MM.1S (cell line): ENCODE data around the gene FGF5.

Experiments used
- DNase-seq: peaks from one replicate; pipeline ENCODE4 v3.0.0-alpha.2; 2015
- H2AFZ ChIP-seq: fragments of 300-600 bp; sonication (generic); 2 replicates; pipeline ENCODE4 v1.6.0; 2016; ENCODE audit warnings: antibody characterized with exemption, low read length
- H3F3A ChIP-seq: fragments of 300-600 bp; sonication (generic); 2 replicates; pipeline ENCODE4 v1.6.1; 2016; ENCODE audit warnings: mild to moderate bottlenecking, antibody characterized with exemption, low read length, moderate library complexity, mixed read lengths; ENCODE audit not compliant: insufficient read depth
- H3K27ac ChIP-seq: fragments of 300-600 bp; sonication (generic); 2 replicates; pipeline ENCODE4 v1.5.1; 2016; ENCODE audit warnings: mild to moderate bottlenecking, low read length
- H3K27me3 ChIP-seq: fragments of 300-600 bp; sonication (generic); replicated peaks from 2 replicates; pipeline ENCODE4 v1.6.0; 2016; ENCODE audit warnings: low read length; ENCODE audit not compliant: insufficient read depth
- H3K36me3 ChIP-seq: fragments of 300-600 bp; sonication (generic); replicated peaks from 2 replicates; pipeline ENCODE4 v1.6.1; 2016; ENCODE audit warnings: mild to moderate bottlenecking, low read length, mixed read lengths; ENCODE audit not compliant: insufficient read depth
- H3K4me1 ChIP-seq: fragments of 300-600 bp; sonication (generic); 2 replicates; pipeline ENCODE4 v1.6.1; 2016; ENCODE audit warnings: low read length, mixed read lengths
- H3K4me2 ChIP-seq: fragments of 300-600 bp; sonication (generic); 2 replicates; pipeline ENCODE4 v1.6.0; 2016; ENCODE audit warnings: low read depth, low read length
- H3K4me3 ChIP-seq: fragments of 300-600 bp; sonication (generic); 2 replicates; pipeline ENCODE4 v1.5.1; 2016; ENCODE audit warnings: low read length, mixed read lengths
- H3K79me2 ChIP-seq: fragments of 300-600 bp; sonication (generic); 2 replicates; pipeline ENCODE4 v1.6.1; 2016; ENCODE audit warnings: mixed run types, low read length, mixed read lengths
- H3K9ac ChIP-seq: fragments of 300-600 bp; sonication (generic); 2 replicates; pipeline ENCODE4 v1.6.1; 2016; ENCODE audit warnings: low read length, mixed read lengths
- H3K9me2 ChIP-seq: fragments of 300-600 bp; sonication (generic); replicated peaks from 2 replicates; pipeline ENCODE4 v1.6.1; 2016; ENCODE audit warnings: mild to moderate bottlenecking, low read length, mixed read lengths; ENCODE audit not compliant: insufficient read depth
- H3K9me3 ChIP-seq: fragments of 300-600 bp; sonication (generic); replicated peaks from 2 replicates; pipeline ENCODE4 v1.6.1; 2016; ENCODE audit warnings: mild to moderate bottlenecking, low read length, mixed read lengths; ENCODE audit not compliant: insufficient read depth
- H4K20me1 ChIP-seq: fragments of 300-600 bp; sonication (generic); 2 replicates; pipeline ENCODE4 v1.6.1; 2016; ENCODE audit warnings: mild to moderate bottlenecking, low read length, moderate library complexity, mixed read lengths; ENCODE audit not compliant: insufficient read depth
- EZH2 ChIP-seq: fragments of 300-600 bp; sonication (generic); optimal IDR thresholded peaks from 2 replicates; pipeline ENCODE3; 2017; ENCODE audit warnings: low read depth, mild to moderate bottlenecking, antibody characterized with exemption, low read length, mixed read lengths
- EZH2phosphoT487 ChIP-seq: fragments of 300-600 bp; sonication (generic); IDR thresholded peaks from 2 replicates; pipeline ENCODE4 v1.6.1; 2018; ENCODE audit warnings: antibody characterized with exemption, low read length
- TF ChIP-seq, protein P1 (sequence below): fragments of 300-600 bp; sonication (generic); IDR thresholded peaks from 2 replicates; pipeline ENCODE4 v1.5.1; 2016; ENCODE audit warnings: antibody characterized with exemption, low read length, mixed read lengths

Gene FGF5

DNA sequence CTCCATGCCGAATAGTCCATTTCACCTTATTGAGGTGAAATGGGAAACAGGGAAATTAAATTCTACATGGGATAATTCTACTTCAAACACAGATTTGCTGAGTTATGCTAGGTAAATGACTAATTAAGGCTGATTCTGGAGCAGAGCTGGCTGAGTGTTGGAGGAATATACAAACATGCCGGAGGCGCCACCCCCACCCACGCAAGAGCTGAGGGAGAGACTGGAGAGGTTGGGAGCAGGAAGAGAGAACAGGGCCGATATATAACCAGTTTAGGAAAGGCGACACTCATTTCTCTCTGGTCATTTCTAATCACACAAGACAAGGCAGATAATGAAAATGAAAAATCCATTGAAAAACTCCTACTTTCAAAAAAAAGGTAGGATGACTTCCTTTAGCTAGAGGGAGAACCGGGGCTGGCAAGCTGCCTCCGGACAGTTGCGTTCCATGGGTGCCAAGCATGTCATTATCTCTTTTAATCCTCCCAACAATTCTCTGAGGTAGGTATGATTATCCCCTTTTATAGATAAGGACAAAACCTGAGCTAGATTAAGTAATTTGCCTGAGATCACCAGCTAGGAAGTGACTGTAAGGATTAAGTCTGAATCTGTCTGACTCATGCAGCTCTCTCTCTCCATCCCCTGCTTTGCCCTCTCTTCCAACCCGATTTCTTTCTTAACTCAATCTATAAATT, 41.5 kb downstream of the FGF5 start:
- no peak overlapping the region for H3K4me3 ChIP-seq
- H3K4me2 ChIP-seq: no peak overlapping the region
- no peak overlapping the region for H3K27ac ChIP-seq
- DNase-seq: no peak
- no peaks in the 10 kb centered on the region for H3K9me3 ChIP-seq
- TF ChIP-seq, protein P1, sequence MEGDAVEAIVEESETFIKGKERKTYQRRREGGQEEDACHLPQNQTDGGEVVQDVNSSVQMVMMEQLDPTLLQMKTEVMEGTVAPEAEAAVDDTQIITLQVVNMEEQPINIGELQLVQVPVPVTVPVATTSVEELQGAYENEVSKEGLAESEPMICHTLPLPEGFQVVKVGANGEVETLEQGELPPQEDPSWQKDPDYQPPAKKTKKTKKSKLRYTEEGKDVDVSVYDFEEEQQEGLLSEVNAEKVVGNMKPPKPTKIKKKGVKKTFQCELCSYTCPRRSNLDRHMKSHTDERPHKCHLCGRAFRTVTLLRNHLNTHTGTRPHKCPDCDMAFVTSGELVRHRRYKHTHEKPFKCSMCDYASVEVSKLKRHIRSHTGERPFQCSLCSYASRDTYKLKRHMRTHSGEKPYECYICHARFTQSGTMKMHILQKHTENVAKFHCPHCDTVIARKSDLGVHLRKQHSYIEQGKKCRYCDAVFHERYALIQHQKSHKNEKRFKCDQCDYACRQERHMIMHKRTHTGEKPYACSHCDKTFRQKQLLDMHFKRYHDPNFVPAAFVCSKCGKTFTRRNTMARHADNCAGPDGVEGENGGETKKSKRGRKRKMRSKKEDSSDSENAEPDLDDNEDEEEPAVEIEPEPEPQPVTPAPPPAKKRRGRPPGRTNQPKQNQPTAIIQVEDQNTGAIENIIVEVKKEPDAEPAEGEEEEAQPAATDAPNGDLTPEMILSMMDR: no peak
- H3K9ac ChIP-seq: no peak overlapping the region
- H3K27me3 ChIP-seq: no peaks in the 10 kb centered on the region
- H3K4me1 ChIP-seq: no peaks in the 10 kb centered on the region
- no peaks in the 10 kb centered on the region for H3K79me2 ChIP-seq
- H3F3A ChIP-seq: no peaks in the 10 kb centered on the region
- no peaks in the 10 kb centered on the region for H3K9me2 ChIP-seq
- no peak overlapping the region for H2AFZ ChIP-seq
- H3K36me3 ChIP-seq: no peaks in the 10 kb centered on the region
- H4K20me1 ChIP-seq: no peaks in the 10 kb centered on the region

DNA sequence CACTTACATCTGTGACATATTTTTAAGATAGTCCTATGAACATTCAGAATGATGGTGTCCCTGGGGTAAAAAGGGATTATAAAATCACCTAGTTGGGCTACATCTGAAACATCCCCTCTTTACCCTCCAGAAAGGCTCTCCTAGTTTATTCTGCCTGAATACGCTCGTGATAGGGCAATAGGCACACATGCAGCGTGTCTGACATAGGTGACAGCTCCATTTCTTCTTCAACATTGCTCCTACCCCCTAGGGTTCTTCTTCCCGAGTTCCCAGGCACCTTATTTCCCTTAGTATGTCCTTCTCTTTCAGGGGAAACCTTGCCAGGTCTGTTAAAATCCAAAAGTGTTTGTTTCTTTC, 42.0 kb downstream of the FGF5 start:
- Histone ChIP-seq H3K79me2 (no peaks in the 10 kb centered on the region), H4K20me1 (no peaks in the 10 kb centered on the region), H3K4me2 (no peak overlapping the region), H3K4me1 (no peaks in the 10 kb centered on the region), H3K36me3 (no peaks in the 10 kb centered on the region), H3K9ac (no peak overlapping the region), H2AFZ (no peak overlapping the region), H3K27ac (no peak overlapping the region), H3K9me3 (no peaks in the 10 kb centered on the region), H3F3A (no peaks in the 10 kb centered on the region), H3K9me2 (no peaks in the 10 kb centered on the region), H3K27me3 (no peaks in the 10 kb centered on the region), H3K4me3 (no peak overlapping the region)
- TF ChIP-seq EZH2phosphoT487: no peak
- TF ChIP-seq, protein P1: no peak
- no peak for TF ChIP-seq EZH2
- no peak for DNase-seq

DNA sequence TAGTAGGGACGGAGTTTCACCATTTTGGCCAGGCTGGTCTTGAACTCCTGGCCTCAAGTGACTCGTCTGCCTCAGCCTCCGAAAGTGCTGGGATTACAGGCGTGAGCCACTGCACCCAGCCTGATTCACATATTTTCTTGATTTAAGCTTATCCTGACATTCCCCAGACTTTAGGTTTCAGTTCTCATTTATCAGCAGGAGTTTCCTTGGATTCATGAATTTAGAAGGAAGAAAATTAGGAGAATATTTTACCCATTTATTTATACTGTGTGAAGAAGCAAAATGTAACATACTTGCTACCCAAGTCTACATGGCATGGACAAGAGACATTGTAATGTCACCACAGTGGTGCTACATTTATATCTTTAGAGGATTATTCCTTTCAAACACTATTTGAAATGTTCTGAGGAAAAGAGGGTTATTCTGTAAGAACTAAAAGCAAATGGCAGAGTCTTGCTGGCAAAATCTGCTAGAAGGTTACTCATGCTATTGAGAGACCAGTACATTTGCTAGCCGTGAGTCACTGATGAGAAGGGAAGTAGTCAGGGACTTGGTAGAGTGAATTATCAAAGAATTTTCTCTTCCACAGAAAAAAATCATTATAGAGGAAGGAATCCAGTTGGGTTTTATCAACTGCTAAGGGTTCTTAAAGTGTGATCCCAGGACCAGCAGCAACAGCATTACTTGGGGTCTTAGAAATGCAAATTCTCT, 43.0 kb downstream of the FGF5 start:
- no peaks in the 10 kb centered on the region for H3K27me3 ChIP-seq
- H3K36me3 ChIP-seq: no peaks in the 10 kb centered on the region
- no peak overlapping the region for H3K4me2 ChIP-seq
- no peak overlapping the region for H3K9ac ChIP-seq
- no peaks in the 10 kb centered on the region for H3K4me1 ChIP-seq
- H3K27ac ChIP-seq: no peak overlapping the region
- H3F3A ChIP-seq: no peaks in the 10 kb centered on the region
- H3K9me2 ChIP-seq: no peaks in the 10 kb centered on the region
- no peaks in the 10 kb centered on the region for H3K9me3 ChIP-seq
- H2AFZ ChIP-seq: no peak overlapping the region
- no peaks in the 10 kb centered on the region for H4K20me1 ChIP-seq
- TF ChIP-seq EZH2phosphoT487 (no peak), EZH2 (no peak)
- TF ChIP-seq, protein P1: no peak
- no peak for DNase-seq
- no peak overlapping the region for H3K4me3 ChIP-seq
- H3K79me2 ChIP-seq: no peaks in the 10 kb centered on the region
